ENCODE results near the gene P2RX2.

Gene P2RX2

DNA sequence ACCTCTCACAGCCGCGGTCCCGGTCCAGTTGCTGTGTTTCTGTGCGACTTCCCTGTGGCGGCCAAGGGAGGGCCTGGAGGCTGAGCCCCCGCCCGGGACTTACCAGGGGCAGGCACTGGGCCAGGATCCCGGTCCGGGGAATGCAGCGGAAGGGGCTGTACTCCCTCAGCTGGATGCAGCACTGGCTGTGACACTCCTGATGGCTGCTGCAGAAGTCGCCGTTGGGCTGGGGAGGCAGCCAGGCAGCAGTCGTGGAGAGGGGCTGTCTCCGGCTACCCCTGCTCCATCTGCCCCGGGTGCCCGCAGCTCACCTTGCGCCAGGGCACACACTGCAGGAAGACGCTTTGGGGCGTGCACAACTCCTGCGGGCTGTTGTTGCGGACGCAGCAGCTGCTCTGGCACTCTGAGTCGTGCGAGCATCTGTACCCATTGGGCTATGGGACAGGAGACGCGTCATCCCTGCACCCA lies 14.4 kb upstream of the P2RX2 start:
- no peak for DNase-seq

DNA sequence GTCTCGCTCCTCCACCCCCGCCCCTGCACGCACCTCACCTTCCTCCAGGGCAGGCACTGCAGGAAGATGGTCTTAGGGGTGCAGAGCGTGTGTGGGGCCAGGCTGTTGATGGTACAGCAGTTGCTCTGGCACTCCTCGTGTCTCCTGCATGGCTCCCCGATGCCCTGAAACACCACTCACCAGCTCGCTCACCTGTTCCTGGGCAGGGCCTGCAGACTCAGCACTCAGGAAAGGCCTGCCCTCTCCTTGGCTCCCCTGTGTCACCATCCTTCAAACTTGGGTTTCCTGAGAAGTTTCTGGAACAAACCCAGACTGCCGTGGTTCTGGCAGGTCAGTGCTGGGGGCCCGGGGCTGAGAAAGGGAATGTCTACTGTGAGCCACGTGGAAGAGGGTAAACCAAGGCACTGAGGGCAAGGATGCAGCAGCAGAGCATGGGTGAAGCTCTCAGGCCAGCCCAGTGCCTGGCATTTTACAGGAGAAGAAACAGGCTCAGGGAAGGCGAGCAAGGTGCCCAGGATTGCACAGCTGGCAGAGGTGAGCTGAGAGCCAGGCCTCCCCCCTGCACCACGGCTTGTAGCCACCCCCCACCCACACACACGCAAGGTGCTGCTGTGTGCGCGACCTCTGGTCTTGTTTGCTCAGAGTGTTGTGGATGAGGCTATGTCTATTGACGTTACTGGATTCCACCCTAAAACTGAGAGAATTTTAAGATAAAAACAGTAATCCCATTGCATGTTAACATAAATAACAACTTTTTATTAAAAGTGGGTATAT lies 13.7 kb upstream of the P2RX2 start:
- DNase-seq, result no peak

DNA sequence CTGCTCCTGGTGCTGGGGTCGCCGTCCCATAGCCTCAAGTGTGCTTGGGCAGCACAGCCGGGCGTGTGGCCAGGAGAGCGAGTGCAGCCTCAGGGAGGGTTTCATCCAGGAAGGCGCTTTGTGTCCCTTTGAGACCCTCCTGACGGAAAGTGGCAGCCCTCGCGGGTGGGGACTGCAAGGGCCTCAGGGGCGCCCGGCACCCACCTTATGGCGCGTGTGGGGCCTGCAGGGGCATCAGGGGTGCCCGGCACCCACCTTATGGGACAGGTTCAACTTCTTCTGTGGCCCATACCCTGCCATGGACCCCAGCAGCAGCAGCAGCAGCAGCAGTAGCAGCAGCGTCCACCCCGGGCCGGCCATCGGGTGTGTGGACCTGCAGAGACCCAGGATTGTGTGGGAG lies 12.7 kb upstream of the P2RX2 start:
- no peak for DNase-seq

DNA sequence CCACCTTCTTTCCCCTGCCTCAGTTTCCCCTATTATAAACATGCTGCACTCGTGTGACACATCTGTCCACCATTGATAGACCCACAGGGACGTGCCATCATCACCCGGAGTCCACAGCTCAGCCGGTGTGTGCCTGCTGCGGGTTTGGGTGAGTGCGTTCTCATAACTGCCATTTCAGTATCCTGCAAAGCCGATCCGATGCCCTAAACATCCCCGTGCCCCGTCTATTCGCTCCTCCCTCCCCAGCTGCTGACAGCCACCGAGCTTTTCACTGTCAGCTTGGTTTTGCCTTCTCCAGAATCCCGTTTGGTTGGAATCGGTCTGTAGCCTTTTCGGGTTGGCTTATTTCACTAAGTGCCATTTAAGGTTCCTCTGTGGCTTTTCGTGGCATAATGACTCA lies 12.1 kb upstream of the P2RX2 start:
- no peak for DNase-seq

DNA sequence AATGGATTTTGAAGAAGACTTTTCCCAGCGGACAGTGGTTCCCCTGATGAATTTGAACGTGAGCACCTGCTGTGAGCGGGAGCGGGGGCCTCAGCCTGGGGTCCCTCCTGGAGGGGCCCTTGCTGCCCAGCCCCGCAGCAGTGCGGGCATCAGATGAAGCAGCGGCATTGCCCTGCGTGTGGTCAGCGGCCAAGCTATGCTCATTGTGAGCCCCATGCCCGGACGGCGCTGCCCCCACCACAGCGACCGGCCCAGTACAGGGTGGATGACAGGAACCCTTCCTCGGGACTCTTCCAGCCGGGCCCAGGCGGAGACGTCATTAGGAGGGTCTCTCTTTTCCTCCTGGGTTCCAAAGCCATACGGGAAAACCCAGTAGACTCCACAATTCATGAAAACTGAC lies 11.6 kb upstream of the P2RX2 start:
- no peak for DNase-seq

DNA sequence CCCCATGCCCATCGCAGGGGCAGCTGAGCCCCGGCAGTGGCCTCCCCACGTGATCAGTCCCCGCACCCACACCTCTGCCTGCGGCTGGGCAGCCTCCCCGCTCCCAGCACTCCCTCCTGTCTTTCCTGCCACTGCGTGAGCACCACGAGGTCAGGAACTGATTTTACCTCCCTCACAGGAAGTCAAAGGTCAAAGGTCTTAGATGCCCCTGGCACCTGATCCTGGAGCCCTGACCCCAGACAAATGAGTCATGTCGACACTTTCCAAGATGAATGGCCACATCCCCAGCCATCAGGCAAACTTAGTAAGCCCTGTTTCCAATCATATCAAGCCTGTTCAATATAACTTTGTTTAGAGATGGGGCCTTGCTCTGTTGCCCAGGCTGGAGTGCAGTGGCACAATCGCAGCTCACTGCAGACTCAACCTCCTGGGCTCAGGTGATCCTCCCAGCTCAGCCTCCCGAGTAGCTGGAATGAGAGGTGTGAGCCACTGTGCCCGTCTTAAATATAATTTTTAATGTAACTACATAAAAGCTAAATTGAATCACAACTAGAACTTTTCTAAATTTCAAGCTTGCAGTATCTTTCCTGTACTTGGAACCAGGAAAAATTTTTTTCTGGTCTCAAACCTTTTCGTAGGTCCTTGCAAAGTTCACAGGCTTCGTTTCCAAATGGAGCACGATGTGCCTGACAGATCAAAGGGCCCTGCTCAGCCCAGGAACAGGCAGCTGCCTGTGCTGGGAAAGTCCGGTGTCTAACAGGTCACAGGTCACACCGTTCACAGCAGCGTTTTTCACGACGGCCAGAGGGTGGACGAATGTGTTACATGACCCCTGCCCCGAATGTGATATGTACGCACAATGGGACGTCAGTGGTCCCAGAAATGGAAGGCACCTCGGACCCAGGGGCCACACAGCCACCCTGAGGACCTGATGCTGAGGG lies 10.1 kb upstream of the P2RX2 start:
- no peak for DNase-seq

DNA sequence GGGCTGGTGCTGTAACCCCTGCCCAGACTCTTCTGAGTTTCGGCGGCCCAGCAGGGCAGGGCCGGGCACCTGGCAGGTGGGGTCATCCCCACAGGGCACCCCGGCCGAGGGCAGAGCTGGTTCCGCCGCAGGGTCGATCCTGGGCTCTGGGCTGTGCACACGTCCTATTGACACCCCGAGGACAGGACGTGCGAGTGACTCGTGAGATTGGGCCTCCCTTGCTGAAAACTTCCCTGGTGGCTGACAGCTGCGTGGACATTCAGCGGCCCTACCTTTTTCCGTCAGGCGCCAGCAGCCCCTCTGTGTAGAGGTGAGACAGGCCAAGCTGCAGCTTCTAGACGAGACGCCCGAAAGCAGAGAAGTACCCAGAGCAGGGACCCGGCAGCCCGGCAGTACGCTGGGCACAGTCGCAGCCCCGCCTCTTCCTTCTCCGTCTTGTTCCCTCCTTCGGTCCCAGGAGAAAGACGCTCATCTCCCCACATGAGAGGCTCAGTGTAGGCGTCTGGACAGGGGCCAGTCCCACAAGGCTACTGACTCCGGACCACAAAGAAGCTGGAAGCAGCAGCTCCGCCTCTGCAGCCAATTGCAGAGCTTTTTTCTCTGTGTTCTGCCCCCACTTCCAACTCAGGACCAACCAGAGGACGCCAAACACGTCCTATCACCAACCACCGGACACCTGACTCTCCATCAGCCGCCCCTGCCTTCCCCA lies 8.4 kb upstream of the P2RX2 start, which contains the start of gene LRCOL1:
LRCOL1 (minus strand) TSS at position 532 of the 709 bp plus-strand sequence. CDS start 4,331 bp downstream, outside the sequence.
- DNase-seq, result no peak

DNA sequence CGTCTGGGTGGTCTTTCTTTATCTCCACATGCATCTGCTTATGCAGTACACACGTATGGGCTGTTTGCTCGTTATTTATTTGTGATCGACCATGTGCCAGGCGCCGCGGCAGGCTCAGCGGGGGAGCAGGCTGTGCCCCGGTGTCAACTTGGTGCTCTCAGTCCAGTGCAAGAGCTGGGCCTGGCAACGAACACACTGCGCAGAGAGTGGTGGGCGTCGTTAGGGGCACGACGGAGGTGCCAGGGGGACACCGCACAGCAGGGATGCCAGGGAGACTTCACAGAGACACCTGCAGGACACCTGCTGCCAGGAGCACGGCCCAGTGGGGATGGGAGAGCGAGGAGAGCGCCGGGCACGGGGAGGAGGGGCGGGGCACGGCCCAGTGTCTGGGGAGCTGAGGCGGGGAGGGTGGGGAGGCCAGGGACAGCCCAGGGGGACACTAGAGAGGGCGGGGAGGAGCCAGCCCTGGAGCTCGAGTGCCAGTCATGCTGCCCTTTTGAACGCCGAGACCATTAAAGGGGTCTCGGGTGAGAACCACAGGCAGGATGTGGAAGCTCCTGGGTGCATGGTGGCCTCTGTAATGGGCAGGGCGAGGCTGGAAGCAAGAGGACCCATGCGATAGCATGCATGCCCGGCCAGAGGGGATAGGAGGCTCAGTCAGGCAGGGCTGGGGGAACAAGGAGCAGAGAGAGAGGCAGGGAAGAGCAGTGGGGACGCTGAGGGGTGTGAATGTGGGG lies 7.5 kb upstream of the P2RX2 start:
- no peak for DNase-seq

DNA sequence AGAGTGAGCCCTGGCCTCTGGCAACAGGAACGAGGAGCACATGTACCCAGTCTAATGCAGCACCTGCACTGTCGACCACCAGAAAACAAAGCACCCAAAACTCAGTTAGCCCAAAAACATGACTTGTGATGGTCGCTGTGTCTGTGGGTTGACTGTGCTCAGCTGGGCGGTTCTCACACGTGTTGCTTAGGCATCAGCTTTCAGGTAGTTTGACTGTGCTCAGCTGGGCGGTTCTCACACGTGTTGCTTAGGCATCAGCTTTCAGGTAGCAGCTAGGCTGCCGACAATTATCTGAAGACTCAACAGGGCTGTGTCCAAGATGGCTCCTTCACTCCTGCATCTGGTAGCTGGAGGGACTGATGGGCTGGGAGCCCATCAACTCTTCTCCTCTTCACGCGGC lies 7.0 kb upstream of the P2RX2 start:
- DNase-seq, result no peak

DNA sequence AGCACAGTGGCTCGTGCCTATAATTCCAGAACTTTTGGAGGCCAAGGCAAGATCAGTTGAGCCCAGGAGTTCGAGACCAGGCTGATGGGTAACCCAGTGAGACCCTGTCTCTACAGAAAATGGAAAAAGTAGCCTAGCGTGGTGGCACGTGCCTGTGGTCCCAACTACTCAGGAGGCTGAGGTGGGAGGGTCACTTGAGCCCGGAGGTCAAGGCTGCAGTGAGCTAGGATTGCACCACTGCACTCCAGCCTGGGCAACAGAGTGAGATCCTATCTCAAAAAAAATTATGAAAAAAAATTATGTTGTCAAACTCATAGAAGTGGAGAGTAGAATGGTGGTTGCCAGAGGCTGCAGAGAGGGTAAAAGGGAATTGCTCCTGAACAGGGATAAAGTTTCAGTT lies 4.5 kb upstream of the P2RX2 start:
- DNase-seq, result no peak

DNA sequence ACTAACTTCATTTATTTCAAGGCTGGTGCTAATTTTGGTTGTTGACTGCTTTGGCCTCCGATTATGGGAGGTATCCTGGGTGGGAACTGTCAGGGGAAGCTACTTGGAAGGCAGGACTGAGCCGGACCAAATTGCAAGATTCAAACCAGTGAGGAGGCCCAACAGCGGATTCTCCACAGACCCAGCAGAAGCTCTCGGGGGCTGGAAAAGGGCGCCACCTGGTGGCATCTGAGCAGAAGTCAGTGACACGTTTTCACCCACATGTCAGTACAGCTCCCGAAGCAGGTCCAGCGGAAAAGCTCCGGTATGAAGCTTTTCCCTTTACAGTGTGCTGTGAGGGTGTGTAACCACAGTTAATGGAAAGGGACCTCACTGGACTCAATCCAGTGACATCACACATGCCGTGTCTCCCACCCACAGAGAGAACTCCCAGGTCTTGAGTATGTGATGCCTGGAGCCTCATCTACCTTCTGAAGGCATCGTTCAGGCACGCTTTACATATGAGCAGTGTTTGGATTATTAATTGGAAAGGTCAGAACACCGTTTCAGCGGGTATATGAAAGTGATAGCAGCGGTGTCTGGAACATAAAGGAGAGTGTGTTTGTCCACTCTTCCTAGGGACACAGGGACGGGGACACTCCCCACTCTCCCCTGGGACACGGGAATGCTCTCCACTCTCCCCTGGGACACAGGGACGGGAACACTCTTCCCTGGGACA lies 3.6 kb upstream of the P2RX2 start:
- peak; percentile 85 to 86 for DNase-seq

DNA sequence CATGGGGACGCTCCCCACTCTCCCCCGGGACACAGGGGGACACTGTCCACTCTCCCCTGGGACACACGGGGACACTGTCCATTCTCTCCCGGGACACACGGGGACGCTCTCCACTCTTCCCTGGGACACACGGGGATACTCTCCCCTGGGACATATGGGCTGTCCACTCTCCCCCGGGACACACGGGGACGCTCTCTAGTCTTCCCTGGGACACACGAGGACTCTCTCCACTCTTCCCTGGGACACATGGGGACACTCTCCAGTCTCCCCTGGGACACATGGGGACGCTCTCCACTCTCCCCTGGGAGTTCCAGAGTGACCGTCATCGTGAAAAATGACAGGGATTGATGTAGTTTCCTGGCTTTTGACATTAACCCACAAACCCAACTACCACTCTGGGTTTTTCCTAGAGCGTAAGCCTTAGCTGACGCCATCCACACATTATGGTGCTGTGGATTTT lies 3.0 kb upstream of the P2RX2 start:
- no peak for DNase-seq

DNA sequence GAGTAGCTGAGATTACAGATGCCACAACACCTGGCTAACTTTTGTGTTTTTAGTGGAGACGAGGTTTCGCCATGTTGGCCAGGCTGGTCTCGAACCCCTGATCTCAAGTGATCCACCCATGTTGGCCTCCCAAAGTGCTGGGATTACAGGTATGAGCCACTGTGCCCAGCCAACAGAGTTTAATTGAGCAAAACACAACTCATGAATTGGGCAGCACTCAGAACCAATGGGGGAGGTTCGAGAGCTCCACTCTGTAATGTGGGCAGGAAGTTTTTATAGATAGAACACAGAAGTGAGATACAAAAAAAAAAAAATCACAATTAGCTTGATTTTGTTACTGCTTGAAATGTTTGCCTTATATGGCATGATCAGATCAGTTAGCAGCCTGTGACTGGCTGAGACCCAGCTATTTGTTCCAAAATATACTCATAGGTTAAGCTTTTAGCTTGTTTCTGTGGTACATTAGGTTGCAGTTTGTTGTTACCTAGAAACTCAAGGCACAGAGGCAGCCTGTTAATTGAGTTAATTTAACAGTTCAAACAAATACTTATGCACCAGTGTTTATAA lies 1.4 kb upstream of the P2RX2 start:
- DNase-seq, result no peak

DNA sequence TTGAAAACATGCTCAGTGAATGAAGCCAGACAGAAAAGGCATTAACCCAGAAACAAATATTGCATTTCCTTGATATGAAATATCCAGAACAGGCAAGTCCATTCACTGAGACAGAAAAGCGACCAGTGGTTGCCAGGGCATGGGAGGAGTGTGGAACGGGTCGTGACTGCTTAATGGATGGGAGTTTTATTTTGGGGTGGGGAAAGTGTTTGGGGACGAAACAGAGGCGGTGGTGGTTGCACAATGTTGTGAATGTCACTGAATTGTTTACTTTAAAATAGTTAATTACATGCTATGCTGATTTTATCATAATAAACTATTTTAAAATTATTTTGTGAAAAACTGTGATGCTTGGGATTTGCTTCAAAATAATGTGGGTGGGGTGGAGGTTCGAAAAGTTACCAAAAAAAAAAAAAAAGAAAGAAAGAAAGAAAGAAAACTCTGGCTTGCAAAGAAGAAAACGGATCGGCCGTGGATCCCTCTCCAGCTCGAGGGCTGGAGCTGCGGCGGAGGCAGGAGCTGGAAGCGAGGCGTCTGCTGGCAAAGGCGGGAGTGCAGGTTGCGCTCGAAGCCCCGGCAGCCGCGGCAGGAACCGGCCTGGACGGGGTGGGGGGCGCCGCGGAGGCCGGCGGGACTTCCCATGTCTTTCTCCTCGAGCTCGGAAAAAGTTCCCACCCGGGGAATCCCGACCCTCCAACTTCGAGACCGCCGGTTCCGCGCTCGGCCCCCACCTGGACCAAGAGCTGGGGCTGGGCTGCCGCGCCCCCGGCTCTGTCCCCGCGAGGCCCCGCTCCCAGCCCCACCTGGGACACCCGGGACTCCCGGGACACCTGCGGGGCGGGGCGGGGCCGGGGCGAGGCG lies 524 bp upstream of the P2RX2 start:
- DNase-seq, result no peak

DNA sequence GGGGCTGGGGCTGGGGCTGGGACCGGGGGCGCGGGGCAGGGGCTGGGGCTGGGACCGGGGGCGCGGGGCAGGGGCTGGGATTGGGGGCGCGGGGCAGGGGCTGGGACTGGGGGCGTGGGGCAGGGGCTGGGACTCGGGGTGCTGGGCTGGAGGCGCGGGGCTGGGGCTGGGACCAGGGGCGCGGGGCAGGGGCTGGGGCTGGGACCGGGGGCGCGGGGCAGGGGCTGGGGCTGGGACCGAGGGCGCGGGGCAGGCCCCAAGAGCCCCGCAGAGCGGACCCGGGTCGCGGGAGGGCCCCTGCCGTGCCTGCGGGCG lies 452 bp downstream of the P2RX2 start:
- DNase-seq, result no peak

DNA sequence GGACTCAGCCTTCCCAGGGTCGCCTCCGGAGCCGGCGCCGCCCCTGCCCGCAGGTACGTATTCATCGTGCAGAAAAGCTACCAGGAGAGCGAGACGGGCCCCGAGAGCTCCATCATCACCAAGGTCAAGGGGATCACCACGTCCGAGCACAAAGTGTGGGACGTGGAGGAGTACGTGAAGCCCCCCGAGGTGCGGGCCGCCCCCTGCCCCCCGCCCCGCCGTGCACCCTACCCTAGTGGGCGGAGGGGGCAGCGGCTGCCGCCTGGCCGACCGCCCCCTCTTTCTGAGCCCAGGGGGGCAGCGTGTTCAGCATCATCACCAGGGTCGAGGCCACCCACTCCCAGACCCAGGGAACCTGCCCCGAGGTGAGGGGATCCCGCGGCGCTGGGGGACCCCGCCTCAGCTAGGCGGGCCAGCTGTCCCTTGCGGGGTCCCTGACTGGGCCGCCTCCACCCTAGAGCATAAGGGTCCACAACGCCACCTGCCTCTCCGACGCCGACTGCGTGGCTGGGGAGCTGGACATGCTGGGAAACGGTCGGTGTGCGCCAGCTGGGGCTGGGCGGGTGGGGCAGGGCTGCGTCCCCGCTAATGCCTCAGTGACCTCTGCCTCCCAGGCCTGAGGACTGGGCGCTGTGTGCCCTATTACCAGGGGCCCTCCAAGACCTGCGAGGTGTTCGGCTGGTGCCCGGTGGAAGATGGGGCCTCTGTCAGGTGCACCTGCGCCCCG lies 973 bp downstream of the P2RX2 start:
- DNase-seq, result no peak

DNA sequence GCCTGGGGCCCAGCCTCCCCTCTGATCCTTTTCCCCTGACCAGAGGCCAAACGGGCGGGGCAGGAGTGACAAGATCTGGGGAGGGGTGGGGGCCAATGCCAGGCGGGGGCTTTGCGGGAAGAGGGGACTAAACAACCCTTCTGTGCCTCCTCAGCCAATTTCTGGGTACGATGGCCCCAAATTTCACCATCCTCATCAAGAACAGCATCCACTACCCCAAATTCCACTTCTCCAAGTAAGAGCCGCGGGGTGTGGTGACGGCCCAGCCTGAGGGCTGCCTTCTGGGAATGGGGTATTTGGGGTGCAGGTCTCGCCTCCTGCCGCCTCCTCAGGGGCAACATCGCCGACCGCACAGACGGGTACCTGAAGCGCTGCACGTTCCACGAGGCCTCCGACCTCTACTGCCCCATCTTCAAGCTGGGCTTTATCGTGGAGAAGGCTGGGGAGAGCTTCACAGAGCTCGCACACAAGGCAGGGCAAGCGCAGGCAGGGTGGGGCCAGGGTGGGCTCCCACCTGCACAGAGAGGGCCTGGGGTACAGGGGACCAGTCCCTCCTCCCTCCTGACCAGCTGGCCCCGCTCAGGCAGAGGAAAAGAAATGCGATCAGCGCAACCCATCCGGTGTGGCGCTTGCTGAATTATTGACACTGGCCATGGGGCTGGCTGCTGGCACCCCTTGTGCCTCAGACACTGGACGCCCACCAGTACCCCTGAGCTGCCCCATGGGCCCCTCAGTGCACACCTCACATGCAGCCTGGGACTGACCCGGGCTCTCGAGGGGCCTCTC lies 1.7 kb downstream of the P2RX2 start:
- DNase-seq, result no peak

DNA sequence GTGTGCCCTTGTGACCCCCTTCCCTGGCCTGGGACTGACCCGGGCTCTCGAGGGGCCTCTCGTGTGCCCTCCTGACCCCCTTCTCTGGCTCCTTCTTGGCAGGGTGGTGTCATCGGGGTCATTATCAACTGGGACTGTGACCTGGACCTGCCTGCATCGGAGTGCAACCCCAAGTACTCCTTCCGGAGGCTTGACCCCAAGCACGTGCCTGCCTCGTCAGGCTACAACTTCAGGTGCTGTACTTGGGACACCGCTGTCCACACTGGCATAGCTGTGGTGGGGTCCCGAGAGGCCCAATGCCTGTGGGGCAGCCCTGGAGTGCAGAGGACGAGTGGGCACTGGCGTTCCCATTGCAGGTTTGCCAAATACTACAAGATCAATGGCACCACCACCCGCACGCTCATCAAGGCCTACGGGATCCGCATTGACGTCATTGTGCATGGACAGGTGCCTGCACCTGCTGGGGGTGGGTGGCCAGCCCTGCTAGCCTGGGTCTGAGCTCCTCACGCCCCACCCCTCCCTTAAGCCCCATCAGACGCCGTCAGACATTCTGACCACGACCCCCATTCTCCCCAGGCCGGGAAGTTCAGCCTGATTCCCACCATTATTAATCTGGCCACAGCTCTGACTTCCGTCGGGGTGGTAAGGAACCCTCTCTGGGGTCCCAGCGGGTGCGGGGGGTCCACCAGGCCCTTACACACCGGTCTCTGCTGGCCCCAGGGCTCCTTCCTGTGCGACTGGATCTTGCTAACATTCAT lies 2.5 kb downstream of the P2RX2 start:
- no peak for DNase-seq
